CD4-positive, alpha-beta memory T cell (primary cell): ENCODE data around the gene FBN3. TPM values are rescaled to one million over a fixed set of nuclear protein-coding genes. Genes with fewer than 3 reads are reported as not detected.

ENCODE experiments used
- CTCF ChIA-PET: fragments of 350-600 bp; sonication (Branson Sonifier 250); formaldehyde crosslinking; loops from one replicate; lab custom pipeline; 2021; ENCODE audit warnings: inconsistent platforms; ENCODE audit not compliant: partially characterized antibody; lab: Charles Lee
- POLR2A ChIA-PET: fragments of 350-600 bp; sonication (Branson Sonifier 250); formaldehyde crosslinking; loops from one replicate; lab custom pipeline; 2021; ENCODE audit not compliant: partially characterized antibody; lab: Charles Lee
- DNase-seq, 5 donors: peaks; one replicate each; pipeline versions ENCODE4 v3.0.0 to v3.0.0-alpha.2; 2020 to 2022; ENCODE audit warnings: mixed read lengths in 1 of 5
- H3K27ac ChIP-seq: one replicate; pipeline ENCODE4 v1.7.0; 2013; ENCODE audit warnings: low read depth, low read length
- H3K27me3 ChIP-seq: 2 replicates; pipeline ENCODE4 v1.7.0; 2013; ENCODE audit warnings: mild to moderate bottlenecking, low read length, moderate library complexity; ENCODE audit not compliant: insufficient read depth
- H3K36me3 ChIP-seq: 2 replicates; pipeline ENCODE4 v1.7.0; 2013; ENCODE audit warnings: mild to moderate bottlenecking, low read length, moderate library complexity; ENCODE audit not compliant: insufficient read depth
- H3K4me1 ChIP-seq: 2 replicates; pipeline ENCODE4 v1.7.0; 2013; ENCODE audit warnings: mild to moderate bottlenecking, low read length, moderate library complexity; ENCODE audit not compliant: insufficient read depth
- H3K4me3 ChIP-seq, 2 donors: one replicate each; pipeline ENCODE4 v1.7.0; 2013; ENCODE audit warnings: low read length in 2 of 2, mild to moderate bottlenecking in 1 of 2
- H3K9me3 ChIP-seq, 2 donors: one replicate each; pipeline ENCODE4 v1.7.0; 2013; ENCODE audit warnings: low read length in 2 of 2, control low read depth in 1 of 2; ENCODE audit not compliant: control insufficient read depth in 1 of 2
- H3K27ac Mint-ChIP-seq, 7 donors: one replicate each; pipeline ENCODE4 v1.8.0; 2020 to 2021; ENCODE audit warnings: mixed read lengths in 7 of 7, mild to moderate bottlenecking in 6 of 7, inconsistent platforms in 3 of 7, moderate library complexity in 3 of 7
- H3K27me3 Mint-ChIP-seq, 2 donors: one replicate each; pipeline ENCODE4 v1.8.0; 2020 to 2021; ENCODE audit warnings: mixed read lengths in 2 of 2
- H3K36me3 Mint-ChIP-seq, 2 donors: one replicate each; pipeline ENCODE4 v1.8.0; 2020 to 2021; ENCODE audit warnings: mixed read lengths in 2 of 2, inconsistent platforms in 1 of 2, mild to moderate bottlenecking in 1 of 2
- H3K4me1 Mint-ChIP-seq, 4 donors: one replicate each; pipeline ENCODE4 v1.8.0; 2020 to 2021; ENCODE audit warnings: mixed read lengths in 4 of 4, mild to moderate bottlenecking in 1 of 4
- H3K4me3 Mint-ChIP-seq, 8 donors: one replicate each; pipeline ENCODE4 v1.8.0; 2020 to 2021; ENCODE audit warnings: mixed read lengths in 8 of 8, mild to moderate bottlenecking in 7 of 8, moderate library complexity in 6 of 8, inconsistent platforms in 3 of 8
- H3K9me3 Mint-ChIP-seq, 8 donors: one replicate each; pipeline ENCODE4 v1.8.0; 2020 to 2021; ENCODE audit warnings: mixed read lengths in 8 of 8, mild to moderate bottlenecking in 5 of 8, inconsistent platforms in 3 of 8, moderate library complexity in 1 of 8
- intact Hi-C: fragments of 100-400 bp; cut with micrococcal nuclease; formaldehyde crosslinking; loops from one replicate; pipeline ENCODE4 v1.15.1; 2023
- polyA plus RNA-seq, 2 donors: library from polyadenylated mRNA; unstranded; fragments of 300-500 nt; fragmentation: Illumina TruSeq; gene quantifications; one replicate each; pipeline ENCODE4 v1.2.3, GENCODE V29; 2021
- total RNA-seq, 2 experiments: library from RNA; stranded (reverse); gene quantifications; one replicate each; pipeline ENCODE4 v1.2.3, GENCODE V29; 2021

FBN3 gene
- total and polyA plus RNA-seq, 4 experiments from 2014 or later, result not detected

- no peaks in the 10 kb centered on the region for H3K27me3 ChIP-seq
- intact Hi-C loops, result no loop called here
- ChIA-PET POLR2A (no interaction called here), CTCF (no interaction called here)
- no peak for DNase-seq
- no peaks in the 10 kb centered on the region for H3K4me1 ChIP-seq
- no peak overlapping the region for H3K27ac ChIP-seq
- no peaks in the 10 kb centered on the region for H3K9me3 ChIP-seq
- peaks cover 0 to 3% (median 0%) of the 10 kb centered on the region in 4 donors for H3K4me1 Mint-ChIP-seq
- H3K27me3 Mint-ChIP-seq, result peaks cover 3 to 8% of the 10 kb centered on the region in 2 donors
- H3K4me3 Mint-ChIP-seq, result no peak overlapping the region
- H3K27ac Mint-ChIP-seq, result no peak overlapping the region
- H3K36me3 ChIP-seq, result no peaks in the 10 kb centered on the region
- no peak overlapping the region for H3K4me3 ChIP-seq
- H3K9me3 Mint-ChIP-seq, result no peaks in the 10 kb centered on the region
- H3K36me3 Mint-ChIP-seq, result no peaks in the 10 kb centered on the region
These were observed 7.5 kb downstream of the FBN3 start for GRCh38 chr19:8141726-8142512.

DNA sequence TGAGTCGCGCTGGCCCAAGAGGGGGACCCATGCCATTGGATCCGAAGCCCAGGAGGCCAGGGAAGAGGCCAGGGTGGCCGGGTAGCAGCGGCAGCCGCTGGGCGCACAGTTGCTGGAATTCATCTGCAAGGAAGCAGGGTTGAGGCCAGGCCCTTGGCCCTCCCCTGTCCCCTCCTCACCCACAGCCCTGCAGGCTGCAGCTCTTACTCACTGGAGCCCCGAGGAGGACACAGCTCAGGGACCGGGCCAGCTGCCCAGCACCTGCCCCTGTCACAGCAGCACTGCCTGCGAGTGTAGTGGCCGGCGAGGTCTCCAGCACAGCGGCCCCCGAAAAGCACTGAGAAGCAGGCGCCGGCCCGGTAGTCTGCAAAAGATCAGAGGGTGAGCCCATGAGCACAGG, 11.2 kb downstream of the FBN3 start:
- no peaks in the 10 kb centered on the region for H3K36me3 Mint-ChIP-seq
- no peaks in the 10 kb centered on the region for H3K4me1 ChIP-seq
- no peak overlapping the region for H3K4me3 Mint-ChIP-seq
- H3K9me3 ChIP-seq, result no peaks in the 10 kb centered on the region
- peaks cover 0 to under 1% of the 10 kb centered on the region in 2 donors for H3K27me3 Mint-ChIP-seq
- CTCF ChIA-PET, result no interaction called here
- POLR2A ChIA-PET, result no interaction called here
- H3K4me1 Mint-ChIP-seq, result no peaks in the 10 kb centered on the region
- DNase-seq, result no peak
- intact Hi-C loops, result no loop called here
- H3K27me3 ChIP-seq, result no peaks in the 10 kb centered on the region
- no peak overlapping the region for H3K27ac ChIP-seq
- H3K9me3 Mint-ChIP-seq, result no peaks in the 10 kb centered on the region
- no peaks in the 10 kb centered on the region for H3K36me3 ChIP-seq
- H3K4me3 ChIP-seq, result no peak overlapping the region
- no peak overlapping the region for H3K27ac Mint-ChIP-seq

DNA sequence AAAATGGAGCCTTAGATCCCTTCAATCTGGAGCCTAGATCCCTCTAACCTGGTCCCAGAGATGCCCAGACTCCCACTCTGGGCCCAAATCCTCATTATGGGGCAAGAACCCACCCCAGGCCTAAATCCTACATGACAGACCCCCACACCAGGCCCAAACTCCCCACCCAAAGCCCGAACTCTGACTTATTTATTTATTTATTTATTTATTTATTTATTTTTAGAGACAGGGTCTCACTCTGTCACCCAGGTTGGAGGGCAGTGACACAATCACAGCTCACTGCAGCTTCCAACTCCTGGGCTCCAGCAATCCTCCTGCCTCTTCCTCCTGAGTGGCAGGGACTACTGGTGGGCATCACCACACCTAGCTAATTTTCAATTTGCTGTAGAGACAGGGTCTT, 12.0 kb downstream of the FBN3 start:
- Mint-ChIP-seq H3K4me1 (no peaks in the 10 kb centered on the region), H3K27ac (no peak overlapping the region), H3K27me3 (no peaks in the 10 kb centered on the region), H3K4me3 (no peak overlapping the region), H3K9me3 (no peaks in the 10 kb centered on the region), H3K36me3 (no peaks in the 10 kb centered on the region)
- DNase-seq, result no peak
- H3K9me3 ChIP-seq, result no peaks in the 10 kb centered on the region
- H3K4me3 ChIP-seq, result no peak overlapping the region
- no peak overlapping the region for H3K27ac ChIP-seq
- intact Hi-C loops, result no loop called here
- ChIA-PET POLR2A (no interaction called here), CTCF (no interaction called here)
- H3K4me1 ChIP-seq, result no peaks in the 10 kb centered on the region
- H3K27me3 ChIP-seq, result no peaks in the 10 kb centered on the region
- H3K36me3 ChIP-seq, result no peaks in the 10 kb centered on the region

- H3K36me3 Mint-ChIP-seq, result no peaks in the 10 kb centered on the region
- no peak overlapping the region for H3K4me3 Mint-ChIP-seq
- Histone ChIP-seq H3K27ac (no peak overlapping the region), H3K9me3 (no peaks in the 10 kb centered on the region), H3K27me3 (no peaks in the 10 kb centered on the region), H3K4me1 (no peaks in the 10 kb centered on the region), H3K4me3 (no peak overlapping the region), H3K36me3 (no peaks in the 10 kb centered on the region)
- no peaks in the 10 kb centered on the region for H3K9me3 Mint-ChIP-seq
- H3K27me3 Mint-ChIP-seq, result peaks cover 0 to 2% of the 10 kb centered on the region in 2 donors
- CTCF ChIA-PET, result no interaction called here
- POLR2A ChIA-PET, result no interaction called here
- DNase-seq, result no peak
- intact Hi-C loops, result no loop called here
- H3K27ac Mint-ChIP-seq, result no peak overlapping the region
- no peaks in the 10 kb centered on the region for H3K4me1 Mint-ChIP-seq
These were observed 13.3 kb downstream of the FBN3 start for GRCh38 chr19:8135946-8136618.

DNA sequence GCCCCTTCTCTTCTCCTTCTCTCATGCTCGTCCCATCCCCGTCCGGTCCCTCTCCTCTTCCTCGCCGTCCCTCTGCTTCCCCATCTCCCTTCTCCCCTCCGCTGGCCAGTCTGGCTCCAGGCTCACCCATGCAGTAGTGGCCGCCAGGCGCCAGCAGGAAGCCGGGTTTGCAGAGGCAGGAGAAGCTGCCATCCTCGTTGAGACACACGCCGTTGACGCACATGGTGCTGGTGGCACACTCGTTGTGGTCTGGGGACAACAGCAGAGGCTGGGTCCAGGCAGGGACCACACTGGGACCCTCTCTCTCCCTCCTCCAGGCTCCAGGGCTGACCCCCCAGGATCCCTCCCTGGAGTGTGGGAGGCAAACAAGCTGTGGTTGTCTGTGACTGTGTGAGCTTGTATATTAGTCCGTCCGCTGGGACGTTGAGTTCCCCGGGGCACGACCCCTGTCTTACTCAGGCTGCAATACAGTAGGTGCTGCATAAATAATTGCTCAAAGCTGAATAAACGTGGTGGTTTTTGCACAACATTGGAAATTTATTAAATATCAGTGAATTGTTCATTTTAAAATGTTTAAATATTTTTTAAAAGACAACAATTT, 16.4 kb downstream of the FBN3 start:
- intact Hi-C loops, result no loop called here
- Histone ChIP-seq H3K36me3 (no peaks in the 10 kb centered on the region), H3K4me3 (no peak overlapping the region), H3K27me3 (no peaks in the 10 kb centered on the region), H3K27ac (no peak overlapping the region), H3K9me3 (no peaks in the 10 kb centered on the region), H3K4me1 (no peaks in the 10 kb centered on the region)
- H3K36me3 Mint-ChIP-seq, result no peaks in the 10 kb centered on the region
- no peak overlapping the region for H3K4me3 Mint-ChIP-seq
- H3K9me3 Mint-ChIP-seq, result no peaks in the 10 kb centered on the region
- no peak overlapping the region for H3K27ac Mint-ChIP-seq
- ChIA-PET CTCF (no interaction called here), POLR2A (no interaction called here)
- no peak for DNase-seq
- H3K4me1 Mint-ChIP-seq, result no peaks in the 10 kb centered on the region
- peaks cover 6% of the 10 kb centered on the region in 2 donors for H3K27me3 Mint-ChIP-seq

GRCh38 chr19:8131517-8131916, 17.9 kb downstream of the FBN3 start:
- Mint-ChIP-seq H3K4me1 (no peaks in the 10 kb centered on the region), H3K36me3 (no peaks in the 10 kb centered on the region), H3K9me3 (no peaks in the 10 kb centered on the region), H3K27me3 (peaks cover 6 to 8% of the 10 kb centered on the region in 2 donors), H3K27ac (no peak overlapping the region), H3K4me3 (no peak overlapping the region)
- POLR2A ChIA-PET, result no interaction called here
- H3K27me3 ChIP-seq, result no peaks in the 10 kb centered on the region
- H3K4me3 ChIP-seq, result no peak overlapping the region
- no peaks in the 10 kb centered on the region for H3K36me3 ChIP-seq
- H3K4me1 ChIP-seq, result no peaks in the 10 kb centered on the region
- intact Hi-C loops, result no loop called here
- CTCF ChIA-PET, result no interaction called here
- H3K27ac ChIP-seq, result no peak overlapping the region
- H3K9me3 ChIP-seq, result no peaks in the 10 kb centered on the region
- DNase-seq, result no peak

DNA sequence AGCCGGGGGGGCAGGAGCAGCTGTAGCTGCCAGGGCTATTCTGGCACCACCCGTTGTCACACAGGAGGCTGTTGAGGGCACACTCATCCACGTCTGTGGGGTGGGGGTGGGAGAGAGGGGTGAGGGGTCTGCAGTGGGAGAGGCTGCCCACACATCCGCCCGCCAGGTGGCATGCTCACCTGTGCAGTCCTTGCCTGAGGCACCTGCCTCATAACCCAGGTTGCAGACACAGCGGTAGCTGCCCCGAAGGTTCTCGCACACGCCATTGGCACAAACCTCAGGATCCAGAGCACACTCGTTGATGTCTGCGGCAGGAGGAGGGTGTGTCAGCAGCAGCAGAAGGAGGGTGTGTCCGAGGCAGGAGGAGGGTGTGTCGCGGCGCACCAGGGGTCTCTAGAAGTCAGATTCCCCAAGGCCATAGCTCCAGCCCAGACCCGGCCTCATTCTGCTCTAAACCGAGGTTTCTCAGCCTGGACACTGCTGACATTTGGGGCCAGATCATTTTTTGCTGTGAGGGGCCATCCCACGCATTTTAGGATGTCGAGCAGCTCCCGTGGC, 20.3 kb downstream of the FBN3 start:
- Histone ChIP-seq H3K36me3 (no peaks in the 10 kb centered on the region), H3K27ac (no peak overlapping the region), H3K4me3 (no peak overlapping the region), H3K9me3 (no peaks in the 10 kb centered on the region), H3K27me3 (no peaks in the 10 kb centered on the region), H3K4me1 (no peaks in the 10 kb centered on the region)
- H3K36me3 Mint-ChIP-seq, result no peaks in the 10 kb centered on the region
- ChIA-PET CTCF (interaction anchor here (0.5 kb wide), 1 partner anchor 138 kb away, joined by 3 read pairs; no protein-coding TSS in a partner anchor), POLR2A (no interaction called here)
- intact Hi-C loops, result no loop called here
- no peaks in the 10 kb centered on the region for H3K9me3 Mint-ChIP-seq
- H3K27ac Mint-ChIP-seq, result no peak overlapping the region
- H3K4me3 Mint-ChIP-seq, result no peak overlapping the region
- H3K27me3 Mint-ChIP-seq, result peaks cover 6 to 8% of the 10 kb centered on the region in 2 donors
- DNase-seq, result no peak
- H3K4me1 Mint-ChIP-seq, result no peaks in the 10 kb centered on the region
